Neural progenitor cell (in vitro differentiated cells): ENCODE data around the gene AANAT. TPM values are rescaled to one million over a fixed set of nuclear protein-coding genes. Genes with fewer than 3 reads are reported as not detected.
"Not testable (repeated sequence)": the region's sequence is repeated elsewhere in the genome, so short reads cannot be mapped to it uniquely, and the experiment has no call there.

ENCODE experiments used
- DNase-seq: peaks from one replicate; pipeline ENCODE4 v3.0.0-alpha.2; 2016; ENCODE audit warnings: low spot score
- H2AFZ ChIP-seq: fragments of 200-600 bp; sonication (generic); replicated peaks from 2 replicates; pipeline ENCODE4 v1.6.1; 2016; ENCODE audit warnings: antibody characterized with exemption
- H3F3A ChIP-seq: fragments of 200-600 bp; sonication (generic); 2 replicates; pipeline ENCODE4 v1.6.1; 2016; ENCODE audit warnings: antibody characterized with exemption, low read depth
- H3K27ac ChIP-seq: fragments of 200-600 bp; sonication (generic); 2 replicates; pipeline ENCODE4 v1.5.1; 2016; ENCODE audit warnings: mild to moderate bottlenecking
- H3K27me3 ChIP-seq: fragments of 200-600 bp; sonication (generic); 2 replicates; pipeline ENCODE4 v1.6.1; 2016; ENCODE audit warnings: mild to moderate bottlenecking, moderate library complexity
- H3K36me3 ChIP-seq: fragments of 200-600 bp; sonication (generic); 2 replicates; pipeline ENCODE4 v1.5.1; 2016
- H3K4me1 ChIP-seq: fragments of 200-600 bp; sonication (generic); 2 replicates; pipeline ENCODE4 v1.6.1; 2016; ENCODE audit warnings: mixed run types
- H3K4me2 ChIP-seq: fragments of 200-600 bp; sonication (generic); 2 replicates; pipeline ENCODE4 v1.6.1; 2016
- H3K4me3 ChIP-seq: fragments of 200-600 bp; sonication (generic); 2 replicates; pipeline ENCODE4 v1.5.1; 2016
- H3K79me2 ChIP-seq: fragments of 200-600 bp; sonication (generic); 2 replicates; pipeline ENCODE4 v1.6.1; 2016; ENCODE audit warnings: low read depth
- H3K9ac ChIP-seq: fragments of 200-600 bp; sonication (generic); 2 replicates; pipeline ENCODE4 v1.6.1; 2016
- H3K9me3 ChIP-seq: fragments of 200-600 bp; sonication (generic); 2 replicates; pipeline ENCODE4 v1.5.1; 2016; ENCODE audit warnings: low read depth
- H4K20me1 ChIP-seq: fragments of 200-600 bp; sonication (generic); 2 replicates; pipeline ENCODE4 v1.6.1; 2016; ENCODE audit warnings: low read depth
- H3K27ac Mint-ChIP-seq: 3 replicates; pipeline ENCODE4 v1.8.0; 2021; ENCODE audit warnings: mixed read lengths
- H3K27me3 Mint-ChIP-seq: 2 replicates; pipeline ENCODE4 v1.8.0; 2022; ENCODE audit warnings: low read depth, mild to moderate bottlenecking, inconsistent platforms, moderate library complexity, mixed read lengths; ENCODE audit not compliant: insufficient read depth
- H3K36me3 Mint-ChIP-seq: 3 replicates; pipeline ENCODE4 v1.8.0; 2021; ENCODE audit warnings: mixed read lengths
- H3K4me1 Mint-ChIP-seq: 3 replicates; pipeline ENCODE4 v1.8.0; 2021; ENCODE audit warnings: mixed read lengths
- H3K4me3 Mint-ChIP-seq: 3 replicates; pipeline ENCODE4 v1.8.0; 2021; ENCODE audit warnings: mild to moderate bottlenecking, moderate library complexity, mixed read lengths
- H3K9me3 Mint-ChIP-seq: 3 replicates; pipeline ENCODE4 v1.8.0; 2020; ENCODE audit warnings: mixed read lengths
- EZH2 ChIP-seq: fragments of 200-600 bp; sonication (generic); IDR thresholded peaks from 2 replicates; pipeline ENCODE4 v1.6.1; 2017; ENCODE audit warnings: antibody characterized with exemption, mild to moderate bottlenecking, moderate library complexity
- EZH2phosphoT487 ChIP-seq: fragments of 200-600 bp; sonication (generic); IDR thresholded peaks from 2 replicates; pipeline ENCODE4 v1.6.1; 2017; ENCODE audit warnings: antibody characterized with exemption
- total RNA-seq: library from RNA; depleted of rRNA; stranded (reverse); fragments of >200 nt; gene quantifications from 2 replicates; pipeline ENCODE4 v1.2.3, GENCODE V29; 2015; ENCODE audit warnings: low replicate concordance
- TF ChIP-seq, protein P1 (sequence below): fragments of 200-600 bp; sonication (generic); IDR thresholded peaks from 2 replicates; pipeline ENCODE4 v1.5.1; 2017; ENCODE audit warnings: antibody characterized with exemption, mild to moderate bottlenecking

The AANAT gene
- total RNA-seq, 1 donor from 2014 or later, result not detected

GRCh38 chr17:76502341-76503211 lies 35.2 kb downstream of the AANAT start:
- Mint-ChIP-seq H3K27ac (no peak overlapping the region), H3K4me3 (peak overlapping the region; percentile 84), H3K27me3 (peaks cover 21% of the 10 kb centered on the region), H3K9me3 (no peaks in the 10 kb centered on the region), H3K4me1 (peaks cover 26% of the 10 kb centered on the region), H3K36me3 (no peaks in the 10 kb centered on the region)
- Histone ChIP-seq H3K9ac (no peak overlapping the region), H3K4me3 (no peak overlapping the region), H2AFZ (no peak overlapping the region), H3K4me2 (no peak overlapping the region), H3K36me3 (no peaks in the 10 kb centered on the region), H4K20me1 (peaks cover 10% of the 10 kb centered on the region), H3K4me1 (peaks cover 27% of the 10 kb centered on the region), H3K27ac (no peak overlapping the region), H3K9me3 (no peaks in the 10 kb centered on the region), H3F3A (peaks cover 5% of the 10 kb centered on the region), H3K27me3 (peaks cover 25% of the 10 kb centered on the region), H3K79me2 (no peaks in the 10 kb centered on the region)
- DNase-seq, result no peak
- TF ChIP-seq, protein P1, sequence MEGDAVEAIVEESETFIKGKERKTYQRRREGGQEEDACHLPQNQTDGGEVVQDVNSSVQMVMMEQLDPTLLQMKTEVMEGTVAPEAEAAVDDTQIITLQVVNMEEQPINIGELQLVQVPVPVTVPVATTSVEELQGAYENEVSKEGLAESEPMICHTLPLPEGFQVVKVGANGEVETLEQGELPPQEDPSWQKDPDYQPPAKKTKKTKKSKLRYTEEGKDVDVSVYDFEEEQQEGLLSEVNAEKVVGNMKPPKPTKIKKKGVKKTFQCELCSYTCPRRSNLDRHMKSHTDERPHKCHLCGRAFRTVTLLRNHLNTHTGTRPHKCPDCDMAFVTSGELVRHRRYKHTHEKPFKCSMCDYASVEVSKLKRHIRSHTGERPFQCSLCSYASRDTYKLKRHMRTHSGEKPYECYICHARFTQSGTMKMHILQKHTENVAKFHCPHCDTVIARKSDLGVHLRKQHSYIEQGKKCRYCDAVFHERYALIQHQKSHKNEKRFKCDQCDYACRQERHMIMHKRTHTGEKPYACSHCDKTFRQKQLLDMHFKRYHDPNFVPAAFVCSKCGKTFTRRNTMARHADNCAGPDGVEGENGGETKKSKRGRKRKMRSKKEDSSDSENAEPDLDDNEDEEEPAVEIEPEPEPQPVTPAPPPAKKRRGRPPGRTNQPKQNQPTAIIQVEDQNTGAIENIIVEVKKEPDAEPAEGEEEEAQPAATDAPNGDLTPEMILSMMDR, result no peak
- TF ChIP-seq EZH2phosphoT487 (no peak), EZH2 (no peak)

GRCh38 chr17:76504117-76504516 lies 36.7 kb downstream of the AANAT start:
- Histone ChIP-seq H3K27ac (no peak overlapping the region), H2AFZ (no peak overlapping the region), H4K20me1 (peaks cover 9% of the 10 kb centered on the region), H3K4me1 (peaks cover 16% of the 10 kb centered on the region), H3K9ac (no peak overlapping the region), H3F3A (peaks cover 10% of the 10 kb centered on the region), H3K79me2 (no peaks in the 10 kb centered on the region), H3K27me3 (peaks cover 34% of the 10 kb centered on the region), H3K4me3 (no peak overlapping the region), H3K9me3 (no peaks in the 10 kb centered on the region), H3K4me2 (no peak overlapping the region), H3K36me3 (no peaks in the 10 kb centered on the region)
- Mint-ChIP-seq H3K27me3 (peaks cover 18% of the 10 kb centered on the region), H3K27ac (peak overlapping the region; percentile 70), H3K36me3 (no peaks in the 10 kb centered on the region), H3K4me3 (no peak overlapping the region), H3K9me3 (no peaks in the 10 kb centered on the region), H3K4me1 (peaks cover 16% of the 10 kb centered on the region)
- DNase-seq, result peak; percentile 33
- TF ChIP-seq EZH2 (no peak), EZH2phosphoT487 (no peak)
- TF ChIP-seq, protein P1, result no peak

DNA sequence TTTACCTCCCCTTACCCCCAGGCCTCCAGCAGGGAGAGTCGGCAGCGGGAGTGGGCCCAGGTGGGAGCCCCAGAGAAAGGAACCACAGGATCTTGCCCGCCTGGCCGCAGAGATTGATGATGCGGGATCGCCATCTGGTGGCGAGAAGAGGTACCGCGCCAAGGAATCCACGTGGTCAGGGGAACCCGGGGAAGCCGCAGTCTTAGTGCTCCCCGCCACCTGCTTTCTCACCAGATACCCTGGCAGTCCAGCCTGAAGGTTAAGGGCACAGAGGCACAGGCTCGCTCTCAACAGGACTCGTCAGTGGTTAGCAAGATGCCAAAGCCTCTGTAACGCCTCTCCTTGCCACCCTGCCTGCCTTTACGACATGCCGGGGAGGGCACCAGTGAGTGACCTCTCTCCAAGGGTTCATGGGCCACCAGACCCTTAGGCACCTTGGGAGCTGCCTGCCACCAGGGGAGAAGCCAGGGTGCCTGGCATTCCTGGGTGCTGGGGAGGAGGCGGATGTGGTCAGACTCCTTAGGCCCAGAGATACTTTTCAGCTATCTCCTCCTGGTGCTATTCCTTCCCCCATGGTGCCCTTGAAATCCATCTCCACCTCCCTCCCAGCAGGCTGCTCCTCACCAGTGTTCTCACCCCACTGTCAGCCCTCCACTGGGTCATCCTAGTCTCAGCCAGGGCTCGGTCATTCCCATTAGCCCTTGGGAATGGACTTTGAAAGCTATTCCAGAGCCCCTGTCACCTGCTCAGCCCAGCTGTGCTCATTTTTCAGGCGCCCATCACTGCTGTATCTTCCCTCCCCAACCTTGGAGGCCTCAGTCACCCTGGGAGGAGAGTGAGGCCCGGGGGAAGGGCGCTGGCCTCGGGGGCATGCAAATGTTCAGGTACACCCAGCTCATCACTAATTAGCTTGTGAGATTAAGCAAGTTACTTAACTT lies 39.3 kb downstream of the AANAT start:
- no peaks in the 10 kb centered on the region for H3K36me3 ChIP-seq

DNA sequence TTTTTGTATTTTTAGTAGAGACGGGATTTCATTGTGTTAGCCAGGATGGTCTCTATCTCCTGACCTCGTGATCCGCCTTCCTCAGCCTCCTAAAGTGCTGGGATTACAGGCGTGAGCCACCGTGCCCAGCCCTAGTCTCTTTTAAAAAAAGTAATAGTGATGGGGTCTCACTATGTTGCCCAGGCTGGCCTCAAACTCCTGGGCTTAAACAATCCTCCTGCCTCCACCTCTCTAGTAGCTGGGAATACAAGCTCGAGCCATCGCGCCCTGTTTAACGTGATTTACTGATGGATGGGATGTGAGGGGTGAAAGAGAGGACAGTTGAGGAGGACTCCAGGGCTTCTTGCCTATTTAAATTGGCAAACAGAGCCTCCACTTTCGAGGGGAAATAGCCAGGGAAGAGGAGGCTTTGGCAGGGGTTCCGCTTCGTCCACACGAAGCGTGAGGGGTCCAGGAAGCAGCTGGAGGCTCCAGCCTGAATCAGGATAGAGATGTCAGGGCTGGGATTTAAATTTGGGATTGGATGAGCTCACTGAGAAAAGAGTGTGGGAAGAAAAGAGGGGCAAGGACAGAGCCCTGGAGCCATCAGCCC lies 41.2 kb downstream of the AANAT start:
- not testable (repeated sequence) for DNase-seq, H3K4me3 ChIP-seq, H3K27ac Mint-ChIP-seq, H3K36me3 Mint-ChIP-seq, H4K20me1 ChIP-seq, H3K36me3 ChIP-seq, H3K9ac ChIP-seq, H3K79me2 ChIP-seq, H3K9me3 ChIP-seq, H3K4me1 ChIP-seq, H3K4me2 ChIP-seq, H3K27me3 Mint-ChIP-seq, H3K27ac ChIP-seq, H3F3A ChIP-seq, H2AFZ ChIP-seq, H3K9me3 Mint-ChIP-seq
- peak overlapping the region; percentile 7 for H3K4me3 Mint-ChIP-seq
- H3K27me3 ChIP-seq, result peaks cover 20% of the 10 kb centered on the region
- peaks cover 11% of the 10 kb centered on the region for H3K4me1 Mint-ChIP-seq

More for the DNA sequence above, 39.3 kb downstream of the AANAT start:
- H4K20me1 ChIP-seq, result no peaks in the 10 kb centered on the region
- Mint-ChIP-seq H3K4me3 (no peak overlapping the region), H3K9me3 (no peaks in the 10 kb centered on the region), H3K4me1 (peaks cover 15% of the 10 kb centered on the region), H3K27ac (no peak overlapping the region), H3K27me3 (peaks cover 11% of the 10 kb centered on the region), H3K36me3 (no peaks in the 10 kb centered on the region)
- no peaks in the 10 kb centered on the region for H3K9me3 ChIP-seq
- TF ChIP-seq, protein P1, result peak; percentile 91
- TF ChIP-seq EZH2phosphoT487, result no peak
- no peak overlapping the region for H3K4me3 ChIP-seq
- no peaks in the 10 kb centered on the region for H3K79me2 ChIP-seq
- no peak overlapping the region for H3K9ac ChIP-seq
- no peak overlapping the region for H2AFZ ChIP-seq
- peaks cover 10% of the 10 kb centered on the region for H3F3A ChIP-seq
- DNase-seq, result peak; percentile 84
- no peak overlapping the region for H3K27ac ChIP-seq
- peaks cover 20% of the 10 kb centered on the region for H3K27me3 ChIP-seq
- H3K4me1 ChIP-seq, result peaks cover 3% of the 10 kb centered on the region
- no peak overlapping the region for H3K4me2 ChIP-seq
